Ovary (tissue), 9 donors: ENCODE results near the gene HPCAL1. TPM values are rescaled to one million over a fixed set of nuclear protein-coding genes. Genes with fewer than 3 reads are reported as not detected.

ENCODE experiments used
- DNase-seq, 5 donors: peaks; one replicate each; pipeline ENCODE4 v3.0.0-alpha.2; 2019 to 2020
- H3K27ac ChIP-seq, 2 donors: fragments of 200-600 bp; one replicate each; pipeline versions ENCODE4 v1.5.1 to v1.8.0; 2019 to 2022
- H3K27me3 ChIP-seq: fragments of 200-600 bp; one replicate; pipeline ENCODE4 v1.8.0; 2022
- H3K36me3 ChIP-seq: fragments of 200-600 bp; sonication (generic); one replicate; pipeline ENCODE4 v1.5.1; 2019
- H3K4me1 ChIP-seq: one replicate; pipeline ENCODE4 v1.8.1; 2013; ENCODE audit warnings: mild to moderate bottlenecking, moderate library complexity; ENCODE audit not compliant: insufficient read depth
- H3K4me3 ChIP-seq: fragments of 200-600 bp; sonication (generic); one replicate; pipeline ENCODE4 v1.5.1; 2017
- H3K9me3 ChIP-seq, 2 donors: fragments of 200-600 bp in 1 of 2; sonication (generic) in 1 of 2; one replicate each; pipeline versions ENCODE4 v1.5.1 to v1.8.1; 2013 to 2019; ENCODE audit warnings: mild to moderate bottlenecking in 1 of 2, moderate library complexity in 1 of 2
- CTCF ChIP-seq, 3 donors: fragments of 450-650 bp in 2 of 3; fragments of 200-600 bp in 1 of 3; IDR thresholded peaks; one replicate each; pipeline versions ENCODE4 v1.5.1 to v1.8.0; 2016 to 2022; ENCODE audit warnings: antibody characterized with exemption in 3 of 3, mild to moderate bottlenecking in 1 of 3
- EP300 ChIP-seq: sonication (generic); formaldehyde crosslinking; IDR thresholded peaks from one replicate; pipeline ENCODE4 v1.6.1; 2017; ENCODE audit warnings: antibody characterized with exemption
- POLR2A ChIP-seq: fragments of 450-650 bp; IDR thresholded peaks from one replicate; pipeline ENCODE4 v1.6.1; 2017; ENCODE audit warnings: antibody characterized with exemption, mild to moderate bottlenecking, moderate library complexity
- WGBS, 3 donors: extraction: QIAGEN DNeasy Blood & Tissue Kit in 1 of 3; methylation state at CpG; one replicate each; pipeline versions ENCODE4 v1.1.5 to v1.1.7; 2013 to 2017; 5-methylcytosine and 5-hydroxymethylcytosine counted together
- intact Hi-C, 4 donors: fragments of 100-400 bp; cut with DNase I; formaldehyde crosslinking; loops; one replicate each; pipeline versions ENCODE4 v1.11.0 to v1.15.1; 2022 to 2023
- polyA plus RNA-seq, 2 donors: library from polyadenylated mRNA; stranded (reverse); fragments of 200-250 nt in 1 of 2; fragments of 350-450 nt in 1 of 2; fragmentation: Illumina TruSeq in 1 of 2; extraction: RNeasy Lipid Tissue Mini Kit (QIAGEN cat#74804) in 1 of 2; gene quantifications; one replicate each; pipeline ENCODE4 v1.2.3, GENCODE V29; 2013 to 2014
- total RNA-seq, 7 donors: library from RNA; depleted of rRNA in 2 of 7; stranded (reverse); fragments of >200 nt in 2 of 7; fragmentation: NEBNext Ultra II Directional in 3 of 7; extraction: Animal tissue kit (Norgen Biotek cat#: 25700) in 3 of 7; gene quantifications; one replicate each; pipeline versions ENCODE4 v1.1.0 to v1.2.4, GENCODE V29; 2016 to 2023
- donor health status: DM: no; HTN: no; CAD: no; lungs with moderate emphysema.
- donor health status: DM: no; HTN: no; CAD: no.
- donor health status: Bipolar disorder and iron deficiency.
- donor health status: DM: yes; HTN: yes; CAD: no.
- donor health status: DM: no; HTN: no; CAD: no.
- donor health status: DM: yes; HTN: yes; CAD: no.

HPCAL1 gene
- total and polyA plus RNA-seq, 9 donors: 11.4 to 69.5 (median 18.5) TPM

GRCh38 chr2:10303694-10304378 is 1.1 kb downstream of the HPCAL1 start:
- TF ChIP-seq CTCF (IDR thresholded peaks at IDR 0.05): no peak
- no peak for TF ChIP-seq POLR2A
- TF ChIP-seq EP300: no peak
- 0 to 1% (median 1%) methylated on average over 48 to 53 of the region's 53 CpGs for WGBS, 3 donors
- Histone ChIP-seq H3K36me3 (no peaks in the 10 kb centered on the region), H3K27me3 (no peaks in the 10 kb centered on the region), H3K9me3 (no peaks in the 10 kb centered on the region), H3K4me1 (peaks cover 8% of the 10 kb centered on the region), H3K4me3 (peak overlapping the region; percentile 76), H3K27ac (no peak overlapping the region)
- DNase-seq: peak; percentile 47 to 71 (median 52)
- intact Hi-C loops: loop anchor here in 3 of 4 donors (5.0 to 10.0 kb wide), 2 partner anchors 179 to 182 kb away; partner anchors contain the start of gene RRM2 (in 3 of the 3)

GRCh38 chr2:10304458-10305253 is 2.0 kb downstream of the HPCAL1 start:
- Histone ChIP-seq H3K36me3 (no peaks in the 10 kb centered on the region), H3K4me1 (peaks cover 8% of the 10 kb centered on the region), H3K4me3 (peak overlapping the region; percentile 76), H3K27ac (no peak overlapping the region), H3K27me3 (no peaks in the 10 kb centered on the region), H3K9me3 (no peaks in the 10 kb centered on the region)
- TF ChIP-seq POLR2A: no peak
- TF ChIP-seq CTCF (IDR thresholded peaks at IDR 0.05): no peak
- TF ChIP-seq EP300: no peak
- intact Hi-C loops: loop anchor here in 3 of 4 donors (5.0 to 10.0 kb wide), 2 partner anchors 180 to 182 kb away; partner anchors contain the start of gene RRM2 (in 3 of the 3)
- 43 to 51% (median 47%) methylated on average over 28 of the region's 28 CpGs for WGBS, 3 donors
- DNase-seq: no peak

- no peaks in the 10 kb centered on the region for H3K27me3 ChIP-seq
- H3K27ac ChIP-seq: no peak overlapping the region
- intact Hi-C loops: loop anchor here in 2 of 4 donors (10.0 kb wide), 1 partner anchor 180 kb away; the partner anchor contains the start of gene RRM2 (in 2 of the 2)
- DNase-seq: no peak
- no peak overlapping the region for H3K4me3 ChIP-seq
- no peaks in the 10 kb centered on the region for H3K9me3 ChIP-seq
- 54 to 74% (median 69%) methylated on average over 4 of the region's 4 CpGs for WGBS, 3 donors
- TF ChIP-seq POLR2A: no peak
- H3K36me3 ChIP-seq: no peaks in the 10 kb centered on the region
- H3K4me1 ChIP-seq: peaks cover 8% of the 10 kb centered on the region
Measured at GRCh38 chr2:10305254-10305635, 2.5 kb downstream of the HPCAL1 start.

GRCh38 chr2:10305715-10306114 is 3.0 kb downstream of the HPCAL1 start:
- no peaks in the 10 kb centered on the region for H3K36me3 ChIP-seq
- no peak overlapping the region for H3K4me3 ChIP-seq
- intact Hi-C loops: loop anchor here in 2 of 4 donors (10.0 kb wide), 1 partner anchor 181 kb away; the partner anchor contains the start of gene RRM2 (in 2 of the 2)
- peaks cover 8% of the 10 kb centered on the region for H3K4me1 ChIP-seq
- no peak for TF ChIP-seq POLR2A
- no peak for TF ChIP-seq EP300
- TF ChIP-seq CTCF (IDR thresholded peaks at IDR 0.05): no peak
- H3K27me3 ChIP-seq: no peaks in the 10 kb centered on the region
- WGBS, 3 donors: 91 to 94% (median 92%) methylated on average over 10 of the region's 10 CpGs
- H3K9me3 ChIP-seq: no peaks in the 10 kb centered on the region
- no peak for DNase-seq
- no peak overlapping the region for H3K27ac ChIP-seq
